Measurements from ENCODE around the gene TCHHL1.

The TCHHL1 gene

GRCh38 chr1:152089014-152089674 is at the start of gene TCHHL1:
TSS of gene TCHHL1 (minus strand) at chr1:152089064. CDS start at chr1:152088143, 921 bp downstream.
- no peak for DNase-seq

- DNase-seq = no peak
These were observed 48.4 kb upstream of the TCHHL1 start for GRCh38 chr1:152137215-152137614.

DNA sequence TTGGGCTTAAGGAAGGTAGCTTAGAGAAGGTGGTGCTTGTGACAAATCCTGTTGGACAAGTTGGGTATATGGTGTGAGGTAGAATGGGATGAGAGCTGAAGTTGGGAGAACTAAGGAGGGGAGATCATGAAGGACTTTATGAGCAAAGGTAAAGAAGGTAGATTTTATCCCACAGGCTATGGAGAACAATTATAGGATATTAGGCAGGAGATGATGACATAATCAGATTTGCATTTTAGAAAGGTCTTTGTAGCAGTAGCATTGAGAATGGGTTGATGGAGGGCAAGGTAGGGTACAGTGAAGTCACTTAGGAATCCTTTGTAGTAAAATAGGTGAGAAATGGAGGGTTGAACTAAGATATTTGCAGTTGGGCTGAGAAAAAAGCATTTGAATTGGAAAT is 41.3 kb upstream of the TCHHL1 start:
- no peak for DNase-seq

GRCh38 chr1:152127673-152128072 is 38.8 kb upstream of the TCHHL1 start:
- no peak for DNase-seq

DNA sequence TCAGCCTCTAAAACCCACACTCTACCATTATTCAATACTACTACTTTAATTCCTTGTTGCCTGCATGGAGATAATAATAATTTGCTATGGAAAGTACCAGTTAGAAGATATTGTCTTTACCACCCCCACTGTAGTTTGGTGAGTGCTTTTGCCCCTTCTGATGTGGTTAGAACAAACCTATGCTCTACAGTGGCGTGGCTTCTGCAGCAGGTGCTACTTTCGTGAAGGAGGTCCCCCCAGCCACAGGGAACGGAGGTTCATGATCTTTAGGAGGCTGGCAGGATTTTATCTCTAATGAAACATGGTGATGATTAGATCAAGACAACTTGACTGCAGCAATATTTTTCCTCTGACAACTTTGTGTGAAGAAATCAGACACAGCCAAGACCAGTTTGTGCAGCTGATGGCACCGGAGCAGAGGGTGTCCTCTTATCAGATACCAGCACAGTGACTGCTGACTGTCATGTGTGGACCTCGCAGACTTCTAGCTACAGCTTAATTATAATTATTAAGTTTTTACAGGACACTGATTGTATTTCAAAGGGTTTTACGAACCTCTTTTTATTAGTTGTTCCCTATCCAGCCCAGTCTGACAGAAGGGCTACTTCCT is 37.1 kb upstream of the TCHHL1 start:
- no peak for DNase-seq

- DNase-seq = no peak
These were observed 30.1 kb upstream of the TCHHL1 start for GRCh38 chr1:152118915-152119314.

DNA sequence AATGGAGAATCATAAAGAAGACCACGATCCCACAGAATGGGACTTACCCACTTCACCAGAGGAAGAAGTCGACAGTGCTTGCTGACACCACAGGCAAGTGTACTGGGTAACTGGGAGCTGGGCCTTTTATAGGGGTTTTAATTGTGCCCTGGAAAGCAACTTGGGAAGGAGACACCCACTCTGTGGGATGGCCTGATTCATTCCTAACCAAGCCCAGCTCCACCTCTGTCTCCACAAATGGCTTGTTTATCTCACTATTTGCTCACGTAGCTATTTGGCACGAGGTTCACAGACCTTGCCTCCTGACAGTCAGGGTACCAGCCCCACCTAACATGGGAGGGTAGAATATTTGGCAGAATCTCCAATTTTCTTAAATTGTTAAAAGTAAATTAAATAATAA is 26.5 kb upstream of the TCHHL1 start, which contains the start of gene TCHH:
TCHH (minus strand) TSS at position 101 of the 400 bp plus-strand sequence. CDS start 1,364 bp downstream, outside the sequence.
- DNase-seq = no peak

GRCh38 chr1:152112885-152113432 is 24.1 kb upstream of the TCHHL1 start:
- DNase-seq = no peak

GRCh38 chr1:152112101-152112884 is 23.4 kb upstream of the TCHHL1 start:
- DNase-seq = no peak

DNA sequence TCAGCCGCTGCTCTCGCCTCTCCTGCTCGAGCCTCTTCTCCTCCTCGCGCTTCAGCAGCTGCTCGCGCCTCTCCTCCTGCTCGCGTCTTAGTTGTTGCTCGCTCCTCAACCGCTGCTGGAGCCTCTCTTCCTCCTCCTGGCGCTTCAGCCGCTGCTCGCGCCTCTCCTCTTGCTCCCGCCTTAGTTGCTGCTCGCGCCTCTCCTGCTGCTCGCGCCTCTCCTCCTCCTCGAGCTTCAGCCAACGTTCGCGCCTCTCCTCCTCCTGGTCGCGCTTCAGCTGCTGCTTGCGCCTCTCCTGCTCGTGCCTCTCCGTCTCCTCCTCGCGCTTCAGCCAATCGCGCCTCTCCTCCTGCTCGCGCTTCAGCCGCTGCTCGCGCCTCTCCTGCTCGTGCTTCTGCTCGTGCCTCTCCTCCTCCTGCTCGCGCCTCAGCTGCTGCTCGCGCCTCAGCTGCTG is 22.7 kb upstream of the TCHHL1 start:
- no peak for DNase-seq

GRCh38 chr1:152110860-152111514 is 22.1 kb upstream of the TCHHL1 start:
- no peak for DNase-seq

- no peak for DNase-seq
These were observed 21.5 kb upstream of the TCHHL1 start for GRCh38 chr1:152110365-152110859.

GRCh38 chr1:152109998-152110294 is 21.1 kb upstream of the TCHHL1 start:
- no peak for DNase-seq

DNA sequence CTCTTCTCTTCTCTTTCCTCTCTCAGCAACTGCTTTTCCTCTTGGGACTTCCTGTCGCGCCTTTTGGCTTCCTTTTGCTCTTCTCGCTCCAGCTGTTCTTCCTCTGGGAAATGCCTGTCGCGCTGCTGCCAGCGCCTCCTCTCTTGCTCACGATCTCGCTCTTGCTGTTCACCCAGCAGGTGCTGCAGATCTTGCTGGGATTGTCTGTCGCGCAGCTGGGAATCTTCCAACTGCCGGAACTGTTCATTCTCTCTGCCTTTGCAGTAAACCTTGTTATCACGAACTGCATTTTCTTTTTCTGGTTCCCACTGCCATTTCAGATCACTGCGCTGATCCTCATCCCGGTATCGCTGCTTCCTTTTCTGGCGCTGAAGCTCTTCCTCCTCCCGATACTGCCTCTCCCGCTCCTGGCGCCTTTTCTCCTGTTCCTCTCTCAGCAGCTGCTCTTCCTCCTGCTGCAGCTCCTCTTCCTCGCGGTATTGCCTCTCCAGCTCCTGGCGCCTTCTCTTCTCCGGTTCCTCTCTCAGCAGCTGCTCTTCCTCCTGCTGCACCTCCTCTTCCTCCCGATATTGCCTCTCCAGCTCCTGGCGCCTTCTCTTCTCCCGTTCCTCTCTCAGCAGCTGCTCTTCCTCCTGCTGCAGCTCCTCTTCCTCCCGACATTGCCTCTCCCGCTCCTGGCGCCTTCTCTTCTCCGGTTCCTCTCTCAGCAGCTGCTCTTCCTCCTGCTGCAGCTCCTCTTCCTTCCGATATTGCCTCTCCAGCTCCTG is 20.6 kb upstream of the TCHHL1 start:
- no peak for DNase-seq

DNA sequence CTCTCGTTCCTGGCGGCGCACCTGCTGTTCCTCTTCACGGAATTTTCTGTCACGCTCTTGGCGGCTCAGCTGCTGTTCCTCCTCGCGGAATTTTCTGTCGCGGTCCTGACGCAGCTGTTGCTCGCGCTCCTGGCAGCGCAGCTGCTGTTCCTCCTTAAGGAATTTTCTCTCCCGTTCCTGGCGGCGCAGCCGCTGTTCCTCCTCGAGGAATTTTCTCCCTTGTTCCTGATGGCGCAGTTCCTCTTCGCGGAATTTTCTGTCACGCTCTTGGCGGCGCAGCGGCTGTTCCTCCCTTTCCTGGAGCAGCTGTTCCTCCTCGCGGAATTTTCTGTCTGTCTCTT is 20.0 kb upstream of the TCHHL1 start:
- DNase-seq = no peak

GRCh38 chr1:152107984-152108881 is 19.4 kb upstream of the TCHHL1 start:
- DNase-seq = no peak

DNA sequence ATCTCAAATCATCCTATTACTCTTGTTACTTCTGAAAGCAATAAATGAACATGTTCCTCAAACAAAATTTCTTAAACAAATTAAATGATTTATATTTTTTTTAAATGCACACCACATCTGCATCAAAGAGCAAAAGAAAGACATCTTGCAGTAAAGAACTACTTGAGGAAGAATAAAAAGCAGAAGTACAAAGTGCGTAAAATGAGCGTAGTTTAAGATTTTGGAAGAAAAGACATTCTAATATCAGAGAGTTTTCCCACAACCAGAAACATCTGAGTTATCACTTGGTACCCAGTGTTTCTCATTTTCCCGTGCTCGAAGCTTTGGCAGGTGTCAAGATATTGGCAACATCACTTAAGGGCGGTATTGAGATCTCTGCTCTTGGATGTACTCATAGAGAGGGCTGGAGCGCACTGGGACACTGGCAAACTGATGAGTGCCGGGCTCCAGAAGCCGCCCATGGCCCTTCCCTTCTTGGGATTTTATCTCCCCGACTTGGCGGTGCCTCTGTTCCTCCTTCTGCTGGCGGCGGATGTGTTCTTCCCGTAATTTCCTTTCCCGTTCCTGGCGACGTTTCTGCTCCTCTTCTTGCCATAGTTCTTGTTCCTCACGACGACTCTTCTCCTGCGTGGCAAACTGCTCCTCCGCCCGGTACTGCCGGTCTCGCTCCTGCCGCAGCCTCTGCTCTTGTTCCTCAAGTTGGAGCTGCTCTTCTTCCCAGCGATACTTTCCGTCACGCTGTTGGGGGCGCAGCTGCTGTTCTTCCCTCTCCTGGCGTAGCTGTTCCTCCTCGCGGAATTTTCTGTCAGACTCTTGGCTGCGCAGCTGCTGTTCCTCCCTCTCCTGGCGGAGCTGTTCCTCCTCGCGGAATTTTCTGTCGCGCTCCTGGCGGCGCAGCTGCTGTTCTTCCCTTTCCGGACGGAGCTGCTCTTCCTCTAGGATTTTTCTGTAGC is 18.4 kb upstream of the TCHHL1 start:
- DNase-seq = no peak

- no peak for DNase-seq
These were observed 16.0 kb upstream of the TCHHL1 start for GRCh38 chr1:152104854-152105253.

- DNase-seq = no peak
These were observed 8.1 kb upstream of the TCHHL1 start for GRCh38 chr1:152096931-152097330.

DNA sequence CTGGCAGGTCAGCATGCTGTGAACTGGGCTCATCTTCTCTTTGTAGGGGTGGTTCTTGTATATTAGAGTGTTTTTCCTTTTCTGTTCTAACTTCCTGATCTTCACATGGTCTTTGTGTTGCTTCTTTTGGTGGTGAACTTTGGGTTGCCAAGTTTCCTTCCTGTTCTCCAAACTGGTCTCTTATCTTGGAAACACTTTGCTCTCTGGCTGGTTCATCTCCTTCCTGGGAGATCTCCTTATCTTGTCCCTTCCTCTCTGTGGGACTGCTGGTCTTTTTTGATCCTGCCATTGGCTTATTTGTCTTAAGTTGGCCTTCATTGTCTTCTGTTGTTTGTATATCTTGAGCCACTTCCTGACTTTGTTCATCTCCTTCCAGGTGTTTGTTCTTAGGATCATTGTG is 2.1 kb downstream of the TCHHL1 start:
- DNase-seq = no peak
